NCI-H345 treated with DMSO at 0.1 percent for 48 hours (cell line): ENCODE results near the gene TSPAN18.

Source experiments
- DNase-seq: peaks from one replicate; lab custom pipeline; 2025; ENCODE audit not compliant: unreplicated experiment; lab: John Stamatoyannopoulos, UW

TSPAN18 gene

GRCh38 chr11:44737245-44738085 lies 10.7 kb downstream of the TSPAN18 start:
- no peak for DNase-seq

- DNase-seq = no peak
Observed at GRCh38 chr11:44738791-44739190, 12.0 kb downstream of the TSPAN18 start.

- no peak for DNase-seq
Observed at GRCh38 chr11:44740967-44741366, 14.2 kb downstream of the TSPAN18 start.

- DNase-seq = no peak
Observed at GRCh38 chr11:44741976-44742375, 15.2 kb downstream of the TSPAN18 start.

- no peak for DNase-seq
Observed at GRCh38 chr11:44742508-44743246, 15.9 kb downstream of the TSPAN18 start.

GRCh38 chr11:44743326-44743725 lies 16.6 kb downstream of the TSPAN18 start:
- DNase-seq = no peak

- DNase-seq = no peak
Observed at GRCh38 chr11:44743959-44744557, 17.3 kb downstream of the TSPAN18 start.

GRCh38 chr11:44746894-44747293 lies 20.1 kb downstream of the TSPAN18 start:
- no peak for DNase-seq

- no peak for DNase-seq
Observed at GRCh38 chr11:44747316-44747715, 20.6 kb downstream of the TSPAN18 start.

- DNase-seq = no peak
Observed at GRCh38 chr11:44747836-44748235, 21.1 kb downstream of the TSPAN18 start.

- DNase-seq = no peak
Observed at GRCh38 chr11:44748606-44749005, 21.8 kb downstream of the TSPAN18 start.

GRCh38 chr11:44749189-44749588 lies 22.4 kb downstream of the TSPAN18 start:
- no peak for DNase-seq

GRCh38 chr11:44750551-44751465 lies 24.0 kb downstream of the TSPAN18 start:
- no peak for DNase-seq

GRCh38 chr11:44752300-44752699 lies 25.5 kb downstream of the TSPAN18 start:
- DNase-seq = no peak

GRCh38 chr11:44752713-44753112 lies 26.0 kb downstream of the TSPAN18 start:
- DNase-seq = no peak

GRCh38 chr11:44753961-44754645 lies 27.3 kb downstream of the TSPAN18 start:
- DNase-seq = no peak

GRCh38 chr11:44754876-44755555 lies 28.3 kb downstream of the TSPAN18 start:
- no peak for DNase-seq

- DNase-seq = no peak
Observed at GRCh38 chr11:44755556-44756523, 29.1 kb downstream of the TSPAN18 start.

- DNase-seq = no peak
Observed at GRCh38 chr11:44758983-44759382, 32.2 kb downstream of the TSPAN18 start.
